ENCODE measurements around the gene PCK1.

PCK1 gene

GRCh38 chr20:57589123-57589727, 28.3 kb downstream of the PCK1 start:
- TF ChIP-seq CTCF (IDR thresholded peaks at IDR 0.05; ENCODE audit: low read depth, low read length), result no peak
- no peak for DNase-seq (ENCODE audit: low read depth in 2 of 2)

GRCh38 chr20:57589728-57590484, 29.0 kb downstream of the PCK1 start:
- no peak for TF ChIP-seq CTCF (IDR thresholded peaks at IDR 0.05; ENCODE audit: low read depth, low read length)
- no peak overlapping the region for H3K4me3 ChIP-seq (replicated peaks in 1 of 2; ENCODE audit: low read depth in 2 of 2, low read length in 2 of 2)
- no peak for DNase-seq (ENCODE audit: low read depth in 2 of 2)

More at GRCh38 chr20:57589123-57589727, 28.3 kb downstream of the PCK1 start:
- no peak overlapping the region for H3K4me3 ChIP-seq (replicated peaks in 1 of 2; ENCODE audit: low read depth in 2 of 2, low read length in 2 of 2)

GRCh38 chr20:57590485-57591288, 29.8 kb downstream of the PCK1 start:
- TF ChIP-seq CTCF (IDR thresholded peaks at IDR 0.05; ENCODE audit: low read depth, low read length), result no peak
- no peak for DNase-seq (ENCODE audit: low read depth in 2 of 2)
- no peak overlapping the region for H3K4me3 ChIP-seq (replicated peaks in 1 of 2; ENCODE audit: low read depth in 2 of 2, low read length in 2 of 2)

- DNase-seq (ENCODE audit: low read depth in 2 of 2), result no peak
- H3K4me3 ChIP-seq (replicated peaks in 1 of 2; ENCODE audit: low read depth in 2 of 2, low read length in 2 of 2), result no peak overlapping the region
- no peak for TF ChIP-seq CTCF (IDR thresholded peaks at IDR 0.05; ENCODE audit: low read depth, low read length)
Measured at GRCh38 chr20:57591289-57592229, 30.6 kb downstream of the PCK1 start.

DNA sequence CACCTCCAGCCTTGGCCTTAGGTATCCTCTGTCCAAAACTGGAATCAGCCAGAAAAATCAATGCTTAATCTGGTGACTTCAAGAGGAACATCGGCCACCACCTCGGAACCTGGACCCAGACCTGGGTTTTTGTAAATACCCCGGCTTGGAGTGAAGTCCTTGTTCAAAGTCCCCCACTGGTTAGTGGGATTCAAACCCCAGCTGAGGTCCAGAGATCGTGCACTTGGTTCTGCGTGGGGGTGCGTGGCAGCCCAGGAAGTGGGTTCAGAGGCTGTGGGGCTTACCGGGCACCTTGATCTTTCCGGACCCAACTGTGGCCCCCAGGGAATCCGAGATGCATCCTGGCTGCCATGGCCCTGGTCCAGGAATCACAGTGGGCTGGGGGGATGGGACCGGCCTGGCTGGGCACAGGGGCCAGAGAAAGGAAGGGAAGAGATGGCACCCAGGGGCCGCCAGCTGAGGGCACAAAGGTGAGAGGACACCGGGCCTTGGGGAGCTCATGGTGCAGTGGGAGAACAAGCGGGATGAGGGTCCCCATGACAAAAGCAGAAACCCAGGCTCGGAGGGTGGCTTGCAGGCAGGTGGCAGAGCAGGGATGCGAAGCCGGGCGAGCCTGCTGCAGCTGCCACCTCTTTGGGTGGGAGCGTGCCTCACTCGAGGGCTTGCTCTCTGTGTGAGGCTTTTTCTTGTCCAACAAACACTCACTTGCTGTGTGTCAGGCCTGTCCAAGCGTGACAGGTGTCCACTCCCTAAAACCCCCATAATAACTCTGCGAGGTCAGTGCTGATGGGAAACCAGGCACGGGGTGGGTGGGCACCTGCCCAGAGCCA, 31.6 kb downstream of the PCK1 start:
- DNase-seq (ENCODE audit: low read depth in 2 of 2), result no peak
- no peak for TF ChIP-seq CTCF (IDR thresholded peaks at IDR 0.05; ENCODE audit: low read depth, low read length)
- no peak overlapping the region for H3K4me3 ChIP-seq (replicated peaks in 1 of 2; ENCODE audit: low read depth in 2 of 2, low read length in 2 of 2)

All from cardiac fibroblast (primary cell).